HG02973 (cell line): Measurements from ENCODE around the gene SPATA6.

ENCODE experiments used
- ATAC-seq: cut with Tn5 transposase; IDR thresholded peaks from one replicate; pipeline ENCODE4 v1.9.1; 2021; ENCODE audit warnings: moderate library complexity; ENCODE audit not compliant: unreplicated experiment

Gene SPATA6

GRCh38 chr1:48258106-48258505 lies 213.9 kb downstream of the SPATA6 start:
- ATAC-seq = no peak

GRCh38 chr1:48254254-48254653 lies 217.8 kb downstream of the SPATA6 start:
- ATAC-seq = no peak

GRCh38 chr1:48251821-48252220 lies 220.2 kb downstream of the SPATA6 start:
- ATAC-seq = no peak

- no peak for ATAC-seq
Measured at GRCh38 chr1:48251323-48251722, 220.7 kb downstream of the SPATA6 start.

GRCh38 chr1:48250572-48250971 lies 221.4 kb downstream of the SPATA6 start:
- no peak for ATAC-seq

GRCh38 chr1:48249868-48250267 lies 222.1 kb downstream of the SPATA6 start:
- no peak for ATAC-seq

GRCh38 chr1:48248356-48248755 lies 223.6 kb downstream of the SPATA6 start:
- no peak for ATAC-seq

- no peak for ATAC-seq
Measured at GRCh38 chr1:48246727-48247126, 225.3 kb downstream of the SPATA6 start.
